ENCODE data around the gene MYH11.
"Not testable (repeated sequence)": the region's sequence is repeated elsewhere in the genome, so short reads cannot be mapped to it uniquely, and the experiment has no call there.

Gene MYH11

DNA sequence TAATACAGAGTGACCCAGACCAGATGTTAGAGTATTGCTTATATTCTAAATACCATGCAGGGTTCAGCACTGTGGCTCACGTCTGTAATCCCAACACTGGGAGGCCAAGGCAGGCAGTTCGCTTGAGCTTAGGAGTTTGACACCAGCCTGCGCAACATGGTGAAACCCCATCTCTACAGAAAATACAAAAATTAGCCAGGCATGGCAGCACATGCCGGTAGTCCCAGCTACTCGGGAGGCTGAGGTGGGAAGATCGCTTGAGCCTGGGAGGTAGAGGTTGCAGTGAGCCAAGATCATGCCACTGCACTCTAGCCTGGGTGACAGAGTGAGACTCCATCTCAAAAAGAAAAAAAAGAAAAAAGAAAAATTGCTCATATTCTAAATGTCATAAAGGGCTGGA is 6.3 kb downstream of the MYH11 start:
- not testable (repeated sequence) for DNase-seq

GRCh38 chr16:15849209-15849981 is 7.4 kb downstream of the MYH11 start:
- in situ Hi-C loops (cut with HindIII; ENCODE audit: low pct_ligation_motif_present, low pct_unique_long_range_greater_than_20kb, low sequenced_read_pairs), result no loop called here

More for the DNA sequence above, 6.3 kb downstream of the MYH11 start:
- in situ Hi-C loops (cut with HindIII; ENCODE audit: low pct_ligation_motif_present, low pct_unique_long_range_greater_than_20kb, low sequenced_read_pairs), result not testable (repeated sequence)

DNA sequence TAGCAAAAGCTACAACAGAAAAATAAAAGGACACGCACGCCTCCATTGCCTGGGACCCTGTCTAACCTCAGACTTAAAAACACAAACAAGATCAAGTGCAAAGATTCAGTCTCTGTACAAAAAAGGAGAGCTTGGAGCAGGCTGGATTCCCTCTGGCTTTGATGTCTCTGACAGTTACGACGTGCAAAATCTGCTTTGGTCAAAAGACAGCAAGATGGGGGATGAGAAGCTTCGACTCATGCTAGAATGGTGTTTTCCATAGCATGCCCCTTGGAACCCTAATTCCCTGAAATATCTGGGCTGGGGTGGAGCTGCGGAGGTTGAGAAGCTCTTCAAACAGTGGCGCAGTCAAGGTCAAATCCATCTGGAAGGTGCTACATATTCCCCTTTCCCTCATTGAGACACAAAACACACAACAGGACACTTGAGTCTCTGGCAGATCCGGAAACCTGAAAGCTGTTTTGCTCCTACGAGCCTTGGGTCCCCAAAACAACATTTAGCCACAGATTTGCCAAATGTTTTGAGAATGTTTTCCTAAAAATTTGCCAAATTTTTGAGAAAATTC is 9.1 kb downstream of the MYH11 start:
- DNase-seq, result no peak
- in situ Hi-C loops (cut with HindIII; ENCODE audit: low pct_ligation_motif_present, low pct_unique_long_range_greater_than_20kb, low sequenced_read_pairs), result no loop called here

More at GRCh38 chr16:15849209-15849981, 7.4 kb downstream of the MYH11 start:
- DNase-seq, result no peak

DNA sequence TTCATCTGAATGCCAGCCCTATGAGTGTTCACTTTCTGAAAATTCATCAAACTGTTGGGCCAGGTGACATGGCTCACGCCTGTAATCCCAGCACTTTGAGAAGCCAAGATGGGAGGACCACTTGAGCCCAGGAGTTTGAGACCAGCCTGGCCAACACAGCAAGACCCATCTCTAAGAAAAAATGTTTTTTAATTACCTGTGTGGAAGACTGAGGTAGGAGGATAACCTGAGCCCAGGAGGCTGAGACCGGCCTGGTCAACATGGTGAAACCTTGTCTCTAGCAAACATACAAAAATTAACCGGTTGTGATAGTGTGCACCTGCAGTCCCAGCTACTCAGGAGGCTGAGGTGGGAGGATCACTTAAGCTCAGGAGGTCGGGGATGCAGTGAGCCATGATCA is 10.3 kb downstream of the MYH11 start:
- DNase-seq, result no peak
- in situ Hi-C loops (cut with HindIII; ENCODE audit: low pct_ligation_motif_present, low pct_unique_long_range_greater_than_20kb, low sequenced_read_pairs), result no loop called here

GRCh38 chr16:15843635-15844279 is 13.1 kb downstream of the MYH11 start:
- DNase-seq, result no peak
- in situ Hi-C loops (cut with HindIII; ENCODE audit: low pct_ligation_motif_present, low pct_unique_long_range_greater_than_20kb, low sequenced_read_pairs), result no loop called here

DNA sequence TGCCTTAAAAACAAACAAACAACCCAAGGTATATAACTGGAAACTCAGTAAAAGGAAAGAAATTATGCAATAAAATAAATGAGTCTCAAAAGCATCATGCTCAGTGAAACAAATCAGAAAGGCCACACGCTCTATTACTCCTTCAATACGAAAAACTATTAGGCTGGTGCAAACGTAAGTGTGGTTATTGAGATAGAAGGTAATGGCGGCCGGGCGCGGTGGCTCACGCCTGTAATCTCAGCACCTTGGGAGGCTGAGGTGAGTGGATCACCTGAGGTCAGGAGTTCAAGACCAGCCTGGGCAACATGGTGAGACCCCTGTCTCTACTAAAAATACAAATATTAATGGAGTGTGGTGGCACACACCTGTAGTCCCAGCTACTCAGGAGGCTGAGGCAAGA is 17.6 kb downstream of the MYH11 start:
- in situ Hi-C loops (cut with HindIII; ENCODE audit: low pct_ligation_motif_present, low pct_unique_long_range_greater_than_20kb, low sequenced_read_pairs); DNase-seq: not testable (repeated sequence)

- in situ Hi-C loops (cut with HindIII; ENCODE audit: low pct_ligation_motif_present, low pct_unique_long_range_greater_than_20kb, low sequenced_read_pairs), result no loop called here
- DNase-seq, result no peak
These were observed 19.1 kb downstream of the MYH11 start for GRCh38 chr16:15837761-15838160.

DNA sequence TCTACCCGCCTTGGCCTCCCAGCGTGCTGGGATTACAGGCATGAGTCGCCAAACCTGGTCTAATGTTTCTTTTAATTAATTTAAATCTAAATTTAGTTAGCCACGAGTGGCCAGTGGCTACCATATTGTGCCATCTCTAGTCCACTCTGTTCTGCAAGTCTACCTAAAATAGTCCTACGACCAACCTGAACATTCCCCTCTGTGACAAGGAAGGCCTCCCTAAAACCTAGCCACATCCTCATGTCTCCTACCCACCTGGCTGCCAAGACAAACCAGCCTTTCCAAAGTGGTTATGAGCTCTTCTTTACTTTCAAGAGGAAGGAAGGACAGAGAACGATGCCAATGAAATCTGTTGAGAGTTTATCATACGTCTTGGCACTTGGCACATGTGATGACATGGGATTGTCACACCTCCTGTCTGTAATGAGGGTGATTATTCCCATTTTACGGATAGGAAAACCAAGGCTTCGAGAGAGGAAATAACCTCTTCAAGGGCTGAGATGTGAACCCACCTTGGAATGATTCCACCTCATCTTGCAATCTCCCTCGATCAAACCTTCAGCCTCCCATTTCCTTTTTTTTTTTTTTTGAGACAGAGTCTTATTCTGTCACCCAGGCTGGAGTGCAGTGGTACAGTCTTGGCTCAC is 19.7 kb downstream of the MYH11 start:
- in situ Hi-C loops (cut with HindIII; ENCODE audit: low pct_ligation_motif_present, low pct_unique_long_range_greater_than_20kb, low sequenced_read_pairs), result no loop called here
- no peak for DNase-seq

- no peak for DNase-seq
- in situ Hi-C loops (cut with HindIII; ENCODE audit: low pct_ligation_motif_present, low pct_unique_long_range_greater_than_20kb, low sequenced_read_pairs), result no loop called here
These were observed 20.8 kb downstream of the MYH11 start for GRCh38 chr16:15836074-15836473.

DNA sequence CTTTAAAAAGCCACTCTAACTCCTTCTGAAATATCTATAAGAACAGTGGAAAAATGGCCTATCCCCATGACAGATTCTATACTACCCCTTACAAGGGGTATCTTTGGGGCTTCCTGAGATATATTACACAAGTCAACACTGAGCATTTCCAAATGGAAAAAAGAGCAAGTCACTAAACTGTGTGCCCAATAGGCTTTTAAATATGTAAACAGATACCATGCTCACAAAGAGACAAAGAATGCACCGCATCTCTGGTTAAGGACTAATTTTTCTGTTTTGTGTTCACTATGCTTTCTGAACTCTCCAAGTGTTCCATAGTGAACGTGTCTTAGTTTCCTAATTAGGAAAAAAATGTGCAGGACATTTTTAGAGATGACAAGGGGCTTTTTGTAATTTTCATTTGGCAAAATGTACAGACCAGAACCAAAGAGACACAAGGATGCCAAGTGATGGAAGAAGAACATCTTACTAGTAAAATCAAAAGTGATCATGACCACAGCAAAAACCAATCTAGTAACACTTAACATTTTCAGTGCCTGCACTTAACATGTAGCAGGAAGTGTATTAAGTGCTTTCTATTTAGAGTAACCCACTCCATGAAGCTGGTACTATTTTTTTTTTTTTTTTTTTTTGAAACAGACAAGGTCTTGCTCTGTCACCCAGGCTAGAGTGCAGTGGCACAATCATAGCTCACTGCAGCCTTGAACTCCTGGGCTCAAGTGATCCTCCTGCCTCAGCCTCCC is 21.5 kb downstream of the MYH11 start:
- in situ Hi-C loops (cut with HindIII; ENCODE audit: low pct_ligation_motif_present, low pct_unique_long_range_greater_than_20kb, low sequenced_read_pairs), result no loop called here
- no peak for DNase-seq

DNA sequence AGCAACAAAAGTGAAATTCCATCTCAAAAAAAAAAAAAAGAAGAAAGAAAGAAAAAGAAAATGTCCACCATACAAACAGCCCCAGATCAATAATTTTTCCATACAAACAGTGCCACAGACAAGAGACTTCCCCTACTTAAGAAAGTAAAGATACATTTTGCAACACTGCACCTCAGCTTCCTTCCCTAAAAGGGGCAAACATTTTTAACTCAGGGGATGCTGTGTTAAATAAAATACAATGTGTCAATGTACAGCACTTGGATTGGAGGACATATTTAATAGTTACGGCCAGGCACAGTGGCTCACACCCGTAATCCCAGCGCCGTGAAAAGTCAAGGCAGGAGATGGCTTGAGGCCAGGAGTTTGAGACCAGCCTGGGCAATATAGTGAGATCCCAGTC is 22.3 kb downstream of the MYH11 start:
- DNase-seq, result no peak
- in situ Hi-C loops (cut with HindIII; ENCODE audit: low pct_ligation_motif_present, low pct_unique_long_range_greater_than_20kb, low sequenced_read_pairs), result no loop called here

DNA sequence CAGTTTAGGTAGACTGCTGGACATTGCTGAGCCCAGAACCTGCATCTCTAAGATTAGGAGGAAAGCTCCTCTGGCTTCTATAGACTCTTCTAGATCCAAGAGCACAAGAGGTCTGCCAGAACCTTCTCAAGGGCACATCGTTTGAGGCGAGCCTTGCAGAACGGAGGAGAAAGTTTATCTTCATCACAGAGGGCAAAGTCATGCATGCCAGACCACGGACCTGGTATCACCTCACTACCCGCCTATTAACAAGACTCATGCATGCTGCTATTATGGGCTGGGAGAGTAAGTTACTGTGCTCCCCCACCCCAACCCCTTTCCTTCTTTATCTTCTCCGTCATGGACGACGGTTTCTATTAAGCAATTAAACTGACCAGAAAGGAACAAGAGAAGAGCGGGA is 23.3 kb downstream of the MYH11 start:
- in situ Hi-C loops (cut with HindIII; ENCODE audit: low pct_ligation_motif_present, low pct_unique_long_range_greater_than_20kb, low sequenced_read_pairs), result no loop called here

DNA sequence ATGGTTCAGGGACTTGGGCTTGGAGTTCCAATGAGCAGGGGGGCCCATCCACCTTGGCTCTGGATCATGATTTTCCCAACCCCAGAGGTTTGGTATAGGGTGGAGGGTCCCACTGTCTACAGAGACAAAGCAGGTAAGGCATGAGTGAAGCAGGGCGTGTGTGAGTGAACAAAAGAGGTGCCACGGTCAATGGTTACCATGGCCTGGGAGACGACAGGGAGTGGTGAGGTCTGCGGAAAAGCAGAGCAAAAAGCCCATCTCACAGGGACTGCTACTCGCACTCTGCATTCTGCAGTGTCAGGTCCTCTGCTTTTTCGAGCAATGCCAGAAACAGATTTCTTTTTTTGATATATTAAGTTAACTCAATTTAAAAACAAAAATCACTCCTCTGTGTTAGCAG is 24.6 kb downstream of the MYH11 start:
- no peak for DNase-seq
- in situ Hi-C loops (cut with HindIII; ENCODE audit: low pct_ligation_motif_present, low pct_unique_long_range_greater_than_20kb, low sequenced_read_pairs), result no loop called here

More for the DNA sequence above, 23.3 kb downstream of the MYH11 start:
- no peak for DNase-seq

- no peak for DNase-seq
- in situ Hi-C loops (cut with HindIII; ENCODE audit: low pct_ligation_motif_present, low pct_unique_long_range_greater_than_20kb, low sequenced_read_pairs), result no loop called here
These were observed 25.9 kb downstream of the MYH11 start for GRCh38 chr16:15830832-15831451.

DNA sequence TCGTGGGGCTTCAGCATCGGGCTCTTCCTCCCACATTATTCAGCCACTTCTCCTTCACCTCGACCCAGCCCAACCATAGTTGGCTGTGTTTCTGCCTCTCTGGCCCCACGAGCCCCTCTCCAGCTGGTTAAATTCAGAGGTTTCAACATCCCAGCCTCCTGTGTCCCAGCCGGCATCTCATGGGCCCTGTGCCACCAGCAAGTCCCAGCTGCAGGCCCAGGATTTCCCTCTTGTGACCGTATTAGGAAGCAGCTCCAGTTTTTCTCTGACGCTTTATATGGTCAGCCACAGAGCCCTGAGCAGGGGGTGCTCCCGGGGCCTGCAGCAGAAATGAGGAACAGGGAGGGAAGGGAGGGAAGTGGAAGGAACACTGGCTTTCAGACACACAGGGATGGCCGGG is 27.4 kb downstream of the MYH11 start:
- in situ Hi-C loops (cut with HindIII; ENCODE audit: low pct_ligation_motif_present, low pct_unique_long_range_greater_than_20kb, low sequenced_read_pairs), result no loop called here
- DNase-seq, result no peak

- in situ Hi-C loops (cut with HindIII; ENCODE audit: low pct_ligation_motif_present, low pct_unique_long_range_greater_than_20kb, low sequenced_read_pairs), result no loop called here
- no peak for DNase-seq
These were observed 29.0 kb downstream of the MYH11 start for GRCh38 chr16:15827709-15828343.

- no peak for DNase-seq
- in situ Hi-C loops (cut with HindIII; ENCODE audit: low pct_ligation_motif_present, low pct_unique_long_range_greater_than_20kb, low sequenced_read_pairs), result no loop called here
These were observed 29.5 kb downstream of the MYH11 start for GRCh38 chr16:15827299-15827698.

- no peak for DNase-seq
- in situ Hi-C loops (cut with HindIII; ENCODE audit: low pct_ligation_motif_present, low pct_unique_long_range_greater_than_20kb, low sequenced_read_pairs), result no loop called here
These were observed 31.0 kb downstream of the MYH11 start for GRCh38 chr16:15825750-15826305.
